Measurements from ENCODE around the gene C10orf120. TPM values are rescaled to one million over a fixed set of nuclear protein-coding genes. Genes with fewer than 3 reads are reported as not detected.

The C10orf120 gene
- total RNA-seq, 1 donor from 2014 or later: not detected

- H3K27me3 ChIP-seq (ENCODE audit: low read depth): peaks cover 27% of the 10 kb centered on the region
Measured at GRCh38 chr10:122658356-122659049, 41.1 kb downstream of the C10orf120 start.

GRCh38 chr10:122657729-122658128 lies 41.9 kb downstream of the C10orf120 start:
- Histone ChIP-seq H3K36me3 (no peaks in the 10 kb centered on the region), H3K27ac (replicated peaks) (no peak overlapping the region), H3K27me3 (ENCODE audit: low read depth) (peaks cover 22% of the 10 kb centered on the region), H3K9me3 (replicated peaks) (no peaks in the 10 kb centered on the region), H3K4me1 (no peaks in the 10 kb centered on the region), H3K4me3 (no peak overlapping the region)
- intact Hi-C loops (cut with micrococcal nuclease): no loop called here
- TF ChIP-seq CTCF (IDR thresholded peaks at IDR 0.05; ENCODE audit: borderline replicate concordance): no peak
- DNase-seq: no peak

More at GRCh38 chr10:122658356-122659049, 41.1 kb downstream of the C10orf120 start:
- H3K36me3 ChIP-seq: no peaks in the 10 kb centered on the region
- no peak overlapping the region for H3K4me3 ChIP-seq
- no peak overlapping the region for H3K27ac ChIP-seq (replicated peaks)
- no peaks in the 10 kb centered on the region for H3K9me3 ChIP-seq (replicated peaks)
- no peaks in the 10 kb centered on the region for H3K4me1 ChIP-seq
- DNase-seq: no peak
- TF ChIP-seq CTCF (IDR thresholded peaks at IDR 0.05; ENCODE audit: borderline replicate concordance): no peak
- intact Hi-C loops (cut with micrococcal nuclease): no loop called here

- intact Hi-C loops (cut with micrococcal nuclease): no loop called here
- no peak for DNase-seq
- no peak for TF ChIP-seq CTCF (IDR thresholded peaks at IDR 0.05; ENCODE audit: borderline replicate concordance)
- Histone ChIP-seq H3K27ac (replicated peaks) (no peak overlapping the region), H3K27me3 (ENCODE audit: low read depth) (peaks cover 27% of the 10 kb centered on the region), H3K4me1 (no peaks in the 10 kb centered on the region), H3K36me3 (no peaks in the 10 kb centered on the region), H3K9me3 (replicated peaks) (no peaks in the 10 kb centered on the region), H3K4me3 (no peak overlapping the region)
Measured at GRCh38 chr10:122657255-122657654, 42.4 kb downstream of the C10orf120 start.

- no peaks in the 10 kb centered on the region for H3K4me1 ChIP-seq
- H3K27ac ChIP-seq (replicated peaks): no peak overlapping the region
- TF ChIP-seq CTCF (IDR thresholded peaks at IDR 0.05; ENCODE audit: borderline replicate concordance): no peak
- no peaks in the 10 kb centered on the region for H3K36me3 ChIP-seq
- intact Hi-C loops (cut with micrococcal nuclease): no loop called here
- H3K4me3 ChIP-seq: no peak overlapping the region
- no peak for DNase-seq
- H3K9me3 ChIP-seq (replicated peaks): no peaks in the 10 kb centered on the region
- peaks cover 28% of the 10 kb centered on the region for H3K27me3 ChIP-seq (ENCODE audit: low read depth)
Measured at GRCh38 chr10:122656741-122657140, 42.9 kb downstream of the C10orf120 start.

GRCh38 chr10:122656308-122656705 lies 43.3 kb downstream of the C10orf120 start:
- intact Hi-C loops (cut with micrococcal nuclease): no loop called here
- no peak for TF ChIP-seq CTCF (IDR thresholded peaks at IDR 0.05; ENCODE audit: borderline replicate concordance)
- DNase-seq: no peak
- H3K27me3 ChIP-seq (ENCODE audit: low read depth): peaks cover 30% of the 10 kb centered on the region
- no peaks in the 10 kb centered on the region for H3K4me1 ChIP-seq
- no peak overlapping the region for H3K4me3 ChIP-seq
- H3K27ac ChIP-seq (replicated peaks): no peak overlapping the region
- no peaks in the 10 kb centered on the region for H3K9me3 ChIP-seq (replicated peaks)
- H3K36me3 ChIP-seq: no peaks in the 10 kb centered on the region
